ENCODE data around the gene FBXO10.

GRCh38 chr9:37549527-37549926, 26.7 kb downstream of the FBXO10 start:
- TF ChIP-seq POLR2AphosphoS5 (IDR thresholded peaks at IDR 0.05): no peak
- TF ChIP-seq POLR2A (IDR thresholded peaks at IDR 0.05): no peak

All from breast epithelium (tissue), 3 donors.